ENCODE results near the gene GALNTL6.
"Not testable (repeated sequence)": the region's sequence is repeated elsewhere in the genome, so short reads cannot be mapped to it uniquely, and the experiment has no call there.

The GALNTL6 gene

DNA sequence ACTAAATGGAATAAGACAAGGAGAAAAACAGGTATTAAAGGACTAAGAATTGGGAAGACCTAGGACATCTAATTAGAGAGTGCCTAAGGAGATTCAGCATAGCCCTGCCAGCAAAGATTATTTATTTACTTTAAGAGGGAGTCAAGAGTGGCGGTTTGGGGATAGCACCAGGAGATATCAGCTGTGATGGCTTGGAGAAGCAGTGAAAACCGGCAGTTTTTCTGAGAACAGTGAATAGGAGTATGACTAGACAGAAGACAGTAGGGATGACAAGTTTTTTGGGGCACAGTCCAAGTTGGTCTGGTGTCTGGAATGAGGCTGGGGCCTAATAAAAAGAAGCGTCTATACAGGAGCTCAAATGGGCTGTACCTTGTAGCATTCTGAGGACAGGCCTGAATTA, 1143.1 kb downstream of the GALNTL6 start:
- not testable (repeated sequence) for DNase-seq

GRCh38 chr4:172957216-172957615, 1144.0 kb downstream of the GALNTL6 start:
- DNase-seq: no peak

- DNase-seq: no peak
Measured at GRCh38 chr4:172962564-172963353, 1149.6 kb downstream of the GALNTL6 start.

- no peak for DNase-seq
Measured at GRCh38 chr4:172963498-172964294, 1150.5 kb downstream of the GALNTL6 start.

- DNase-seq: not testable (repeated sequence)
Measured at GRCh38 chr4:172970189-172970588, 1157.0 kb downstream of the GALNTL6 start.

- DNase-seq: no peak
Measured at GRCh38 chr4:172974586-172974985, 1161.4 kb downstream of the GALNTL6 start.

GRCh38 chr4:172975651-172976229, 1162.5 kb downstream of the GALNTL6 start:
- no peak for DNase-seq

- DNase-seq: not testable (repeated sequence)
Measured at GRCh38 chr4:172977491-172978041, 1164.4 kb downstream of the GALNTL6 start.

GRCh38 chr4:172978848-172979247, 1165.6 kb downstream of the GALNTL6 start:
- no peak for DNase-seq

GRCh38 chr4:172979332-172979731, 1166.1 kb downstream of the GALNTL6 start:
- DNase-seq: no peak

DNA sequence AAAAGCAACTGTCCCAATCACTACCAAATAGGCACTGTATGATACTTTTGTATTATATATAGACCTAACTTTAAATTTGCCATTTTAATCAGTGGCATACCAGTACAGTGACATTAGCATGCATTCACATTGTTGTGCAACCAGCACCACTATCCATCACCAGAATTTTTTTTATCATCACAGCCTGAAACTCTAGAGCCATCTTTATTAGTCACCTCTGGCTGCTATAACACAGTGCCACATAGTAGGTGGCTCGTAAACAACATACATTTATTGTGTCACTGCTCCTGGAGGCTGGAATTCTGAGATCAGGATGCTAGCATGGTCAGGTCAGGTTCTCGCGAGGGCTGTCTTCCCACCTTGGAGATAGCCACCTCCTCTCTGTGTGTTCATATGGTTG, 1167.0 kb downstream of the GALNTL6 start:
- no peak for DNase-seq

GRCh38 chr4:172982151-172982590, 1169.0 kb downstream of the GALNTL6 start:
- DNase-seq: no peak

- no peak for DNase-seq
Measured at GRCh38 chr4:172983014-172983413, 1169.8 kb downstream of the GALNTL6 start.

DNA sequence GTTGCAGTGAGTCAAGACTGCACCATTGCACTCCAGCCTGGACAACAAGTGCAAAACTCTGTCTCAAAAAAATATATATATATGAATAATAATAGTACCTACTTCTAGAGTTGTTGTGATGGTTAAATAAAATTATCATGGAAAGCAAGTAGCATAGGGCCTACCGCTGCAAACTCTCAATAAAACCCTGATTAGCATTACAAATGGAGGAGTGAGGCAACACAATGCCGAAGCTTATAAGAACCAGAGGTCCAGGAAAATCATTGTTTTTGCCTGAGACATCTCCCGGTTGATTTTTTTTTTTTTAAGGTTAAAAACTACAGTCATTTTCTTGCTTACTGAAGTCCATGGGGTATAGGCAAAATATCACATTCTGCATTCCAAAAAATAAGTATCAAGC, 1170.4 kb downstream of the GALNTL6 start:
- DNase-seq: no peak

GRCh38 chr4:172985552-172985951, 1172.3 kb downstream of the GALNTL6 start:
- no peak for DNase-seq

DNA sequence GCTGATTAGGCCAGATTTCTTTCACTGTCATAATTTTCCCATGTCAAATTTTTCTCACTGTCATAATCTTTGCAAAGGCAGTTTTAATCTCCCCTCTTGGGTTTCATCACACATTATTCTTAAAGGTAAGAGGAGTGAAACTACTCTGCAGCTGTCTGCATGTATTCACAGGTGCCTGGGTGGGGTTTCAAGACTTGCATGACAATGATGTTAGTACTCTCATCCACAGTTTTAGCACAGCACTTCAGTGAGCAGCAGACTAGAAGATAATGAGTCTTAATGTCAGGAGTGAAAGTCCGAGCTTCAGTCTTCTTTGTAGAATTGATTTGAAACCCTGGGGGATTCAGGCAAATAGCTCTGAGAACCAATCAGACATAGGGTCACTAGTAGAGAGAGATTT, 1172.9 kb downstream of the GALNTL6 start:
- no peak for DNase-seq

- no peak for DNase-seq
Measured at GRCh38 chr4:172989984-172990820, 1177.0 kb downstream of the GALNTL6 start.

- no peak for DNase-seq
Measured at GRCh38 chr4:172992648-172993378, 1179.6 kb downstream of the GALNTL6 start.

- no peak for DNase-seq
Measured at GRCh38 chr4:172995161-172995560, 1182.0 kb downstream of the GALNTL6 start.

DNA sequence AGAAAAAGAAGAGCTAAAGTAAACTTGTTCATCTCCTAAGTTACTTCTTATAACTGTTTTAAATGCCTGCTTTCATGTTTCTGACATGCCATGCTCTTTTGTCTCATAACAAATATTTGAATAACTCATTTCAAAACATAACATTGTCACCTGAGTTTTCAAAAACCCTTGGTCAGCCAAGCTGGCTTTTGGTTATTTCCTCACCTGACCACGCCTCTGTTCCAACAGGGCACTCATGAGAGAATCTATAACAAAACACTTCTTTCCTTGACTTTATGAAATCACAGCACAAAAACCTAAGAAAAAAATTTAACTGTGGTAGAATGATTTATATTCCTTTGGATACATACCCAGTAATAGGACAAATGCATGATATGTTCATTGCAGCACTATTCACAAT, 1182.5 kb downstream of the GALNTL6 start:
- DNase-seq: no peak

GRCh38 chr4:172996571-172997216, 1183.5 kb downstream of the GALNTL6 start:
- DNase-seq: no peak
